Fibroblast of lung (primary cell): ENCODE data around the gene IRAG1.

Source experiments
- CTCF ChIP-seq, 2 donors: IDR thresholded peaks in 1 of 2; conservative IDR thresholded peaks in 1 of 2; 1 replicate in 1 of 2; 2 replicates in 1 of 2; pipeline ENCODE4 v1.5.1; 2011 to 2012; ENCODE audit warnings: low read length in 2 of 2, control low read depth in 1 of 2, inconsistent platforms in 1 of 2, low read depth in 1 of 2, mild to moderate bottlenecking in 1 of 2
- EZH2 ChIP-seq: IDR thresholded peaks from 2 replicates; pipeline ENCODE4 v1.5.1; 2012; ENCODE audit warnings: low read length, control low read depth, mild to moderate bottlenecking; ENCODE audit errors: missing control alignments

GRCh38 chr11:10653946-10654810 lies 39.4 kb downstream of the IRAG1 start:
- peak; percentile 49 to 76 for TF ChIP-seq CTCF (conservative IDR thresholded peaks at IDR 0.05 in 1 of 2, IDR thresholded peaks at IDR 0.05 in 1 of 2; ENCODE audit: low read depth in 1 of 2, low read length in 2 of 2)
- TF ChIP-seq EZH2, result no peak
